GM21786 (cell line): ENCODE measurements around the gene MEX3D.

ENCODE experiments used
- ATAC-seq: cut with Tn5 transposase; IDR thresholded peaks from one replicate; pipeline ENCODE4 v1.9.1; 2021; ENCODE audit not compliant: unreplicated experiment

MEX3D gene

GRCh38 chr19:1598777-1599459 lies 30.8 kb upstream of the MEX3D start:
- no peak for ATAC-seq

- no peak for ATAC-seq
Observed at GRCh38 chr19:1593501-1593772, 25.3 kb upstream of the MEX3D start.

- peak; percentile 53 for ATAC-seq
Observed at GRCh38 chr19:1592755-1593500, 24.8 kb upstream of the MEX3D start, which contains the start of gene MBD3. Gene MBD3, minus strand, starts transcription at chr19:1592865. Its CDS starts 234 bp downstream, at chr19:1592631.

- ATAC-seq: peak; percentile 53
Observed at GRCh38 chr19:1592024-1592754, 24.1 kb upstream of the MEX3D start.

GRCh38 chr19:1591421-1592023 lies 23.4 kb upstream of the MEX3D start:
- ATAC-seq: no peak

- no peak for ATAC-seq
Observed at GRCh38 chr19:1590641-1591397, 22.7 kb upstream of the MEX3D start.

- no peak for ATAC-seq
Observed at GRCh38 chr19:1587872-1588271, 19.7 kb upstream of the MEX3D start.

GRCh38 chr19:1585243-1585580 lies 17.1 kb upstream of the MEX3D start:
- no peak for ATAC-seq

- ATAC-seq: no peak
Observed at GRCh38 chr19:1584500-1585242, 16.5 kb upstream of the MEX3D start.

GRCh38 chr19:1582201-1582600 lies 14.1 kb upstream of the MEX3D start:
- ATAC-seq: no peak

GRCh38 chr19:1580957-1581356 lies 12.8 kb upstream of the MEX3D start:
- no peak for ATAC-seq

GRCh38 chr19:1580382-1580781 lies 12.3 kb upstream of the MEX3D start:
- no peak for ATAC-seq

GRCh38 chr19:1579222-1579621 lies 11.1 kb upstream of the MEX3D start:
- no peak for ATAC-seq

- ATAC-seq: no peak
Observed at GRCh38 chr19:1577929-1578618, 9.9 kb upstream of the MEX3D start.

GRCh38 chr19:1577090-1577928 lies 9.2 kb upstream of the MEX3D start:
- ATAC-seq: no peak

GRCh38 chr19:1576242-1577089 lies 8.3 kb upstream of the MEX3D start:
- ATAC-seq: no peak

GRCh38 chr19:1575323-1576241 lies 7.5 kb upstream of the MEX3D start:
- ATAC-seq: no peak
